Measurements from ENCODE around the gene GSN. TPM values are rescaled to one million over a fixed set of nuclear protein-coding genes. Genes with fewer than 3 reads are reported as not detected.

The GSN gene
- total RNA-seq, 1 experiment from 2014 or later, result 68.3 TPM

- TF ChIP-seq CTCF (IDR thresholded peaks at IDR 0.05; ENCODE audit: unreplicated experiment), result no peak
- CTCF ChIA-PET, result interaction anchor here (0.5 kb wide), 1 partner anchor 168 kb away, joined by 3 read pairs; no protein-coding TSS in a partner anchor
- Mint-ChIP-seq H3K4me3 (ENCODE audit: low read depth, unreplicated experiment) (no peak overlapping the region), H3K9me3 (ENCODE audit: low read depth, unreplicated experiment) (no peaks in the 10 kb centered on the region), H3K36me3 (ENCODE audit: insufficient read depth, unreplicated experiment) (peaks cover 25% of the 10 kb centered on the region), H3K4me1 (ENCODE audit: low read depth, unreplicated experiment) (no peaks in the 10 kb centered on the region), H3K27me3 (ENCODE audit: unreplicated experiment) (no peaks in the 10 kb centered on the region), H3K27ac (ENCODE audit: unreplicated experiment) (no peak overlapping the region)
- intact Hi-C loops (cut with micrococcal nuclease; ENCODE audit: unreplicated experiment), result no loop called here
- BruUV-seq (replicated peaks), result no TSS peak
- DNase-seq, result no peak
These were observed 40.8 kb downstream of the GSN start for GRCh38 chr9:121308765-121309164.

- no peak for TF ChIP-seq CTCF (IDR thresholded peaks at IDR 0.05; ENCODE audit: unreplicated experiment)
- Mint-ChIP-seq H3K27me3 (ENCODE audit: unreplicated experiment) (no peaks in the 10 kb centered on the region), H3K9me3 (ENCODE audit: low read depth, unreplicated experiment) (no peaks in the 10 kb centered on the region), H3K36me3 (ENCODE audit: insufficient read depth, unreplicated experiment) (peaks cover 25% of the 10 kb centered on the region), H3K4me3 (ENCODE audit: low read depth, unreplicated experiment) (no peak overlapping the region), H3K4me1 (ENCODE audit: low read depth, unreplicated experiment) (no peaks in the 10 kb centered on the region), H3K27ac (ENCODE audit: unreplicated experiment) (no peak overlapping the region)
- intact Hi-C loops (cut with micrococcal nuclease; ENCODE audit: unreplicated experiment), result no loop called here
- DNase-seq, result no peak
- CTCF ChIA-PET, result no interaction called here
- no TSS peak for BruUV-seq (replicated peaks)
These were observed 41.2 kb downstream of the GSN start for GRCh38 chr9:121309171-121309570.

- CTCF ChIA-PET, result no interaction called here
- no peak for TF ChIP-seq CTCF (IDR thresholded peaks at IDR 0.05; ENCODE audit: unreplicated experiment)
- intact Hi-C loops (cut with micrococcal nuclease; ENCODE audit: unreplicated experiment), result no loop called here
- H3K36me3 Mint-ChIP-seq (ENCODE audit: insufficient read depth, unreplicated experiment), result peaks cover 25% of the 10 kb centered on the region
- BruUV-seq (replicated peaks), result no TSS peak
- H3K27me3 Mint-ChIP-seq (ENCODE audit: unreplicated experiment), result no peaks in the 10 kb centered on the region
- no peaks in the 10 kb centered on the region for H3K9me3 Mint-ChIP-seq (ENCODE audit: low read depth, unreplicated experiment)
- no peak for DNase-seq
- no peaks in the 10 kb centered on the region for H3K4me1 Mint-ChIP-seq (ENCODE audit: low read depth, unreplicated experiment)
- no peak overlapping the region for H3K27ac Mint-ChIP-seq (ENCODE audit: unreplicated experiment)
- H3K4me3 Mint-ChIP-seq (ENCODE audit: low read depth, unreplicated experiment), result no peak overlapping the region
These were observed 42.0 kb downstream of the GSN start for GRCh38 chr9:121309833-121310425.

- CTCF ChIA-PET, result no interaction called here
- peaks cover 25% of the 10 kb centered on the region for H3K36me3 Mint-ChIP-seq (ENCODE audit: insufficient read depth, unreplicated experiment)
- no peak overlapping the region for H3K4me3 Mint-ChIP-seq (ENCODE audit: low read depth, unreplicated experiment)
- intact Hi-C loops (cut with micrococcal nuclease; ENCODE audit: unreplicated experiment), result no loop called here
- H3K27me3 Mint-ChIP-seq (ENCODE audit: unreplicated experiment), result no peaks in the 10 kb centered on the region
- no peaks in the 10 kb centered on the region for H3K4me1 Mint-ChIP-seq (ENCODE audit: low read depth, unreplicated experiment)
- no peak overlapping the region for H3K27ac Mint-ChIP-seq (ENCODE audit: unreplicated experiment)
- no peaks in the 10 kb centered on the region for H3K9me3 Mint-ChIP-seq (ENCODE audit: low read depth, unreplicated experiment)
- no peak for DNase-seq
- BruUV-seq (replicated peaks), result no TSS peak
- TF ChIP-seq CTCF (IDR thresholded peaks at IDR 0.05; ENCODE audit: unreplicated experiment), result no peak
These were observed 42.6 kb downstream of the GSN start for GRCh38 chr9:121310571-121310970.
